ENCODE data around the gene ELFN2.

Gene ELFN2

GRCh38 chr22:37445501-37445900, 18.2 kb upstream of the ELFN2 start:
- TF ChIP-seq CTCF (IDR thresholded peaks at IDR 0.05; ENCODE audit: extremely low read depth, insufficient read depth, missing control alignments) = no peak
- in situ Hi-C loops (cut with MboI; ENCODE audit: low pct_unique_long_range_greater_than_20kb, low sequenced_read_pairs, unreplicated experiment) = no loop called here
- DNase-seq (ENCODE audit: low spot score) = no peak

DNA sequence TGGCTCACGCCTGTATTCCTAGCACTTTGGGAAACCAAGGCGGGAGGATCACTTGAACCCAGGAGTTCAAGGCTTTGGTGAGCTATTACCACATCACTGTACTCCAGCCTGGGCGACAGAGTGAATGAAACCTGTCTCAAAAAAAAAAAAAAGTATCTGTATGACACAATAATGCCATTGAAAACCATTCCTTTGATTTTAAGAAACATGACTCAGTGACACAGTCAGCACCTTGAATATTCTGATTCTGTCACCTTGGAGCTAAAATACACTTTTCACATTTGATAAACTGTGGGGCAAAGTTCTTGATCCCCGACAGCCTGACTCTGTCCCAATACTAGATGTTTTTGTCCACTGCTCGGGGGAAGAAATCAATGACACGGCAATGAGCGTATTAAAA, 16.7 kb upstream of the ELFN2 start:
- TF ChIP-seq CTCF (IDR thresholded peaks at IDR 0.05; ENCODE audit: extremely low read depth, insufficient read depth, missing control alignments) = no peak
- in situ Hi-C loops (cut with MboI; ENCODE audit: low pct_unique_long_range_greater_than_20kb, low sequenced_read_pairs, unreplicated experiment) = no loop called here
- DNase-seq (ENCODE audit: low spot score) = no peak

- no peak for DNase-seq (ENCODE audit: low spot score)
- TF ChIP-seq CTCF (IDR thresholded peaks at IDR 0.05; ENCODE audit: extremely low read depth, insufficient read depth, missing control alignments) = no peak
- in situ Hi-C loops (cut with MboI; ENCODE audit: low pct_unique_long_range_greater_than_20kb, low sequenced_read_pairs, unreplicated experiment) = no loop called here
These were observed 15.8 kb upstream of the ELFN2 start for GRCh38 chr22:37443086-37443485.

DNA sequence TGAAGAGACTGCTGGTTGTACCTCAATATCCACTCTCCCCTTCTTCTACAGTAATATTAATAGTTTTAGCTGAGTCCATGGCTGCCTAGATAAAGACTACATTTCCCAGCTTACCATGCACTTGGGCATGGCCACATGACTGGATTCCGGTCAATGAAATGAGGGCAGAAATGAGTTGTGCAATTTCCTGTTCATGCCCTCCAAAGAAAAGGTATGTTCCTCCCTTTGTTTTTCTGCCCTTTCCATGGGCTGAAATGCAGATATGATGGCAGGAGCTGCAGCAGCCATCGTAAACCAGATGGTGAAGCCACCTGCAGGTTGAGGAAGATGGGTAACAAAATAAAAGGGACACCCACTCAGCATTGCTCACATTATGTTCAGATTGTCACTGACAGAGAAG, 15.3 kb upstream of the ELFN2 start:
- DNase-seq (ENCODE audit: low spot score) = peak; percentile 49
- in situ Hi-C loops (cut with MboI; ENCODE audit: low pct_unique_long_range_greater_than_20kb, low sequenced_read_pairs, unreplicated experiment) = no loop called here
- TF ChIP-seq CTCF (IDR thresholded peaks at IDR 0.05; ENCODE audit: extremely low read depth, insufficient read depth, missing control alignments) = no peak

- DNase-seq (ENCODE audit: low spot score) = no peak
- no peak for TF ChIP-seq CTCF (IDR thresholded peaks at IDR 0.05; ENCODE audit: extremely low read depth, insufficient read depth, missing control alignments)
- in situ Hi-C loops (cut with MboI; ENCODE audit: low pct_unique_long_range_greater_than_20kb, low sequenced_read_pairs, unreplicated experiment) = no loop called here
These were observed 14.9 kb upstream of the ELFN2 start for GRCh38 chr22:37442135-37442534.

DNA sequence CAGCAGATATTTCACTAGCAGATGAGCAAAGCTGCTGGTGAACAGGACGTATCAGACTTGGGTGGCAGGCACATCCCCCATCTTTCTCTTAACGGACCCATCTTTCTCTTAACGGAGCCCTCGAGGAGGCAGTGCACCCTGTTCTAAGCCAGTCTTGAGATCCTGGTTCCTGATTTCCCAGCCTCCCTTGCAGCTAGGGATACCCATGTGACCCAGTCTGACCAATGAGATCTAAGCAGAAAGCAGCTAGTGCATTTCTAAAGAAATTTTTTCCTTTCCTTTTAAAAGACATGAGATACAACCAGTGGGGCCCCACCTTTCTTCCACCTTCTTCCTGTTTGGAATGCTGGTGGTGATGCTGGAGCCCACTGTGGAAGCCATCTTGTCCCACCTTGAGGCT, 13.6 kb upstream of the ELFN2 start:
- no peak for TF ChIP-seq CTCF (IDR thresholded peaks at IDR 0.05; ENCODE audit: extremely low read depth, insufficient read depth, missing control alignments)
- no peak for DNase-seq (ENCODE audit: low spot score)
- in situ Hi-C loops (cut with MboI; ENCODE audit: low pct_unique_long_range_greater_than_20kb, low sequenced_read_pairs, unreplicated experiment) = no loop called here

GRCh38 chr22:37439347-37439746, 12.1 kb upstream of the ELFN2 start:
- TF ChIP-seq CTCF (IDR thresholded peaks at IDR 0.05; ENCODE audit: extremely low read depth, insufficient read depth, missing control alignments) = no peak
- no peak for DNase-seq (ENCODE audit: low spot score)
- in situ Hi-C loops (cut with MboI; ENCODE audit: low pct_unique_long_range_greater_than_20kb, low sequenced_read_pairs, unreplicated experiment) = no loop called here

All from GM13977 (cell line).